K562 (cell line): ENCODE data around the gene ANTXRL. TPM values are rescaled to one million over a fixed set of nuclear protein-coding genes. Genes with fewer than 3 reads are reported as not detected.
A peak's percentile ranks its signal among the peaks of the same experiment; 100 is the strongest.

Experiments
- ATF4 ChIP-seq: fragments of 450-650 bp; formaldehyde crosslinking; IDR thresholded peaks from 2 replicates; pipeline ENCODE4 v1.4.0; 2022; ENCODE audit warnings: mild to moderate bottlenecking, moderate library complexity
- CBFA2T2 ChIP-seq: fragments of 450-650 bp; conservative IDR thresholded peaks from 2 replicates; pipeline ENCODE4 v1.6.1; 2017; ENCODE audit warnings: mild to moderate bottlenecking
- CBFA2T3 ChIP-seq: fragments of 450-650 bp; IDR thresholded peaks from 2 replicates; pipeline ENCODE4 v1.6.1; 2017
- HDAC3 ChIP-seq: fragments of 450-650 bp; IDR thresholded peaks from 2 replicates; pipeline ENCODE4 v1.6.1; 2018; ENCODE audit warnings: borderline replicate concordance, mild to moderate bottlenecking, moderate library complexity; ENCODE audit not compliant: partially characterized antibody
- KHSRP ChIP-seq: fragments of 450-650 bp; IDR thresholded peaks from 2 replicates; pipeline ENCODE4 v1.6.1; 2017
- MYBL2 ChIP-seq, 2 experiments: fragments of 450-650 bp in 1 of 2; sonication (generic) in 1 of 2; formaldehyde crosslinking in 1 of 2; IDR thresholded peaks; 2 replicates each; pipeline versions ENCODE4 v1.6.1 to v1.8.1; 2017 to 2022; ENCODE audit warnings: borderline replicate concordance in 1 of 2, inconsistent platforms in 1 of 2, low read depth in 1 of 2, mild to moderate bottlenecking in 1 of 2, missing genetic modification reagents in 1 of 2, moderate library complexity in 1 of 2
- PTBP1 ChIP-seq: fragments of 200-400 bp; formaldehyde crosslinking; IDR thresholded peaks from 2 replicates; pipeline ENCODE4 v1.6.1; 2017; ENCODE audit warnings: low read depth, low read length
- SRSF9 ChIP-seq: fragments of 200-400 bp; formaldehyde crosslinking; IDR thresholded peaks from 2 replicates; pipeline ENCODE4 v1.6.1; 2017; ENCODE audit warnings: low read depth, low read length, borderline replicate concordance
- XRCC5 ChIP-seq: fragments of 200-400 bp; formaldehyde crosslinking; IDR thresholded peaks from 2 replicates; pipeline ENCODE4 v1.6.1; 2017; ENCODE audit warnings: low read depth, mild to moderate bottlenecking, low read length
- ZBTB49 ChIP-seq: sonication (generic); formaldehyde crosslinking; IDR thresholded peaks from 2 replicates; pipeline ENCODE4 v1.8.0; 2022; ENCODE audit warnings: missing genetic modification reagents, mild to moderate bottlenecking, borderline replicate concordance
- polyA plus RNA-seq, 8 experiments: library from polyadenylated mRNA; depleted of rRNA in 4 of 8; stranded (reverse) in 5 of 8; unstranded in 3 of 8; fragments of >200 nt; fragmentation: Nextera tagmentation in 2 of 8; fragmentation: Illumina TruSeq in 1 of 8; extraction: Ambion mirVana in 2 of 8; extraction: Trizol in 1 of 8; gene quantifications; 2 replicates each; pipeline versions ENCODE4 v1.2.1 to v1.2.3, GENCODE V29; 2011 to 2014; ENCODE audit warnings: inconsistent platforms in 1 of 8, missing spikeins in 1 of 8
- total RNA-seq, 7 experiments: library from RNA; depleted of rRNA in 6 of 7; stranded (reverse); fragments of >200 nt in 6 of 7; fragmentation: Illumina TruSeq in 2 of 7; extraction: Trizol in 2 of 7; gene quantifications; 2 replicates each; pipeline versions ENCODE4 v1.2.1 to v1.2.3, GENCODE V29; 2011 to 2021; ENCODE audit warnings: low replicate concordance in 1 of 7
- TF ChIP-seq, protein P1 (sequence below), 2 experiments: fragments of 450-650 bp in 1 of 2; sonication (generic) in 1 of 2; formaldehyde crosslinking in 1 of 2; IDR thresholded peaks; 2 replicates each; pipeline versions ENCODE4 v1.7.1 to v1.9.0; 2016 to 2022; ENCODE audit warnings: inconsistent platforms in 1 of 2, mild to moderate bottlenecking in 1 of 2, missing genetic modification reagents in 1 of 2

Gene ANTXRL
- total and polyA plus RNA-seq, 9 of the 15 experiments (the other 6 are each of a cell fraction or from before 2014, with no cell fraction given): not detected

DNA sequence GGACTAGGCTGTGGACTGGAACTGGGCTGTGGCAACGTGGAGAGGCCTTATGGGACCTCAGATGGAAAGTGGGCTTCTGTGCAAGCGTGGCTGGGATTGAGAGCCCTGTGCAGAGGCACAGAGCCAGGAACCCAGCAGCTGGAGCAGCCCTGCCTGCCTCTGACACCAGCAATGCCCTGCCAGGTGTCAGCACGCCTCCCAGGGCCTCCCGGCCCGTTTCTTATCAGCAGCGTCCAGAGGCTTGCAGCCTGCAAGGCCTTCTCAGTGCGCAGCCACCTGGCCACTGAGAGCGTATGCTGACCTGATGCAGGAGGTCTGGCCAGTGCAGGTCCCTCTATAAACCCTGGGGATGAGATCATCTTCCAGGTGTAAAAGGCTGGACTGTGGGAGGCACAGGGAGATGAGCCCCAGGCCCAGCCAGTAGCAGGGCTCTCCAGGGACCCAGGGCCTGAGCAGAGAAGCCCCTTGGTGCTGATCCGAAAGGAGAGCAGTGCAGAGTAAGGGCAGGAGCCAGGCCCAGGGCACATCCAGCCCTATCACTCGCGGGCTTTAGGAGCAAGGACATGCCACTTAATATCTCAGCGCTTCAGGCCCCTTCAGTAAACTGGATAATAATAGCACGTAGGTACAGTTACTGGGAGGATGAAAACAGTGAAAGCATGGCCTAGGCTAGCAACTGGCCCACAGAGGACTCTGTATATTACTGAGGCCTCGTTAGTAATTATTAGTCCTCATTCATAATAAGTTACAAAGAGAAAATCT lies 38.8 kb upstream of the ANTXRL start (continued):
- TF ChIP-seq, protein P1, sequence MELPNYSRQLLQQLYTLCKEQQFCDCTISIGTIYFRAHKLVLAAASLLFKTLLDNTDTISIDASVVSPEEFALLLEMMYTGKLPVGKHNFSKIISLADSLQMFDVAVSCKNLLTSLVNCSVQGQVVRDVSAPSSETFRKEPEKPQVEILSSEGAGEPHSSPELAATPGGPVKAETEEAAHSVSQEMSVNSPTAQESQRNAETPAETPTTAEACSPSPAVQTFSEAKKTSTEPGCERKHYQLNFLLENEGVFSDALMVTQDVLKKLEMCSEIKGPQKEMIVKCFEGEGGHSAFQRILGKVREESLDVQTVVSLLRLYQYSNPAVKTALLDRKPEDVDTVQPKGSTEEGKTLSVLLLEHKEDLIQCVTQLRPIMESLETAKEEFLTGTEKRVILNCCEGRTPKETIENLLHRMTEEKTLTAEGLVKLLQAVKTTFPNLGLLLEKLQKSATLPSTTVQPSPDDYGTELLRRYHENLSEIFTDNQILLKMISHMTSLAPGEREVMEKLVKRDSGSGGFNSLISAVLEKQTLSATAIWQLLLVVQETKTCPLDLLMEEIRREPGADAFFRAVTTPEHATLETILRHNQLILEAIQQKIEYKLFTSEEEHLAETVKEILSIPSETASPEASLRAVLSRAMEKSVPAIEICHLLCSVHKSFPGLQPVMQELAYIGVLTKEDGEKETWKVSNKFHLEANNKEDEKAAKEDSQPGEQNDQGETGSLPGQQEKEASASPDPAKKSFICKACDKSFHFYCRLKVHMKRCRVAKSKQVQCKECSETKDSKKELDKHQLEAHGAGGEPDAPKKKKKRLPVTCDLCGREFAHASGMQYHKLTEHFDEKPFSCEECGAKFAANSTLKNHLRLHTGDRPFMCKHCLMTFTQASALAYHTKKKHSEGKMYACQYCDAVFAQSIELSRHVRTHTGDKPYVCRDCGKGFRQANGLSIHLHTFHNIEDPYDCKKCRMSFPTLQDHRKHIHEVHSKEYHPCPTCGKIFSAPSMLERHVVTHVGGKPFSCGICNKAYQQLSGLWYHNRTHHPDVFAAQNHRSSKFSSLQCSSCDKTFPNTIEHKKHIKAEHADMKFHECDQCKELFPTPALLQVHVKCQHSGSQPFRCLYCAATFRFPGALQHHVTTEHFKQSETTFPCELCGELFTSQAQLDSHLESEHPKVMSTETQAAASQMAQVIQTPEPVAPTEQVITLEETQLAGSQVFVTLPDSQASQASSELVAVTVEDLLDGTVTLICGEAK (IDR thresholded peaks at IDR 0.05): no peak
- TF ChIP-seq, protein P1 (CRISPR knock-in tag; IDR thresholded peaks at IDR 0.05): no peak
- TF ChIP-seq ZBTB49 (CRISPR knock-in tag) (no peak), ATF4 (CRISPR knock-in tag) (no peak), KHSRP (no peak), SRSF9 (no peak), CBFA2T3 (peak; percentile 90), MYBL2 (IDR thresholded peaks at IDR 0.05; ENCODE audit: low read depth) (no peak), MYBL2 (CRISPR knock-in tag; IDR thresholded peaks at IDR 0.05; ENCODE audit: borderline replicate concordance) (no peak), XRCC5 (no peak), HDAC3 (no peak), CBFA2T2 (peak; percentile 94), PTBP1 (no peak)
